SU-DHL-6 (cell line): ENCODE results near the gene SMIM7.

Source experiments
- CTCF ChIP-seq: fragments of 200-600 bp; sonication (generic); IDR thresholded peaks from one replicate; pipeline ENCODE4 v1.5.1; 2017; ENCODE audit warnings: antibody characterized with exemption, mild to moderate bottlenecking, low read length, moderate library complexity; ENCODE audit not compliant: insufficient read depth, poor library complexity, severe bottlenecking
- EZH2phosphoT487 ChIP-seq: fragments of 200-600 bp; sonication (generic), shearing (Covaris generic); conservative IDR thresholded peaks from 2 replicates; pipeline ENCODE4 v1.6.1; 2018; ENCODE audit warnings: mild to moderate bottlenecking, antibody characterized with exemption, low read length, moderate library complexity, mixed read lengths

- TF ChIP-seq CTCF (no peak), EZH2phosphoT487 (no peak)
Measured at GRCh38 chr19:16623066-16623465, 36.9 kb downstream of the SMIM7 start.
